ENCODE measurements around the gene CBLC.
"Not testable (repeated sequence)": the region's sequence is repeated elsewhere in the genome, so short reads cannot be mapped to it uniquely, and the experiment has no call there.

CBLC gene

GRCh38 chr19:44765949-44766335 is 11.7 kb upstream of the CBLC start:
- no peak for DNase-seq

DNA sequence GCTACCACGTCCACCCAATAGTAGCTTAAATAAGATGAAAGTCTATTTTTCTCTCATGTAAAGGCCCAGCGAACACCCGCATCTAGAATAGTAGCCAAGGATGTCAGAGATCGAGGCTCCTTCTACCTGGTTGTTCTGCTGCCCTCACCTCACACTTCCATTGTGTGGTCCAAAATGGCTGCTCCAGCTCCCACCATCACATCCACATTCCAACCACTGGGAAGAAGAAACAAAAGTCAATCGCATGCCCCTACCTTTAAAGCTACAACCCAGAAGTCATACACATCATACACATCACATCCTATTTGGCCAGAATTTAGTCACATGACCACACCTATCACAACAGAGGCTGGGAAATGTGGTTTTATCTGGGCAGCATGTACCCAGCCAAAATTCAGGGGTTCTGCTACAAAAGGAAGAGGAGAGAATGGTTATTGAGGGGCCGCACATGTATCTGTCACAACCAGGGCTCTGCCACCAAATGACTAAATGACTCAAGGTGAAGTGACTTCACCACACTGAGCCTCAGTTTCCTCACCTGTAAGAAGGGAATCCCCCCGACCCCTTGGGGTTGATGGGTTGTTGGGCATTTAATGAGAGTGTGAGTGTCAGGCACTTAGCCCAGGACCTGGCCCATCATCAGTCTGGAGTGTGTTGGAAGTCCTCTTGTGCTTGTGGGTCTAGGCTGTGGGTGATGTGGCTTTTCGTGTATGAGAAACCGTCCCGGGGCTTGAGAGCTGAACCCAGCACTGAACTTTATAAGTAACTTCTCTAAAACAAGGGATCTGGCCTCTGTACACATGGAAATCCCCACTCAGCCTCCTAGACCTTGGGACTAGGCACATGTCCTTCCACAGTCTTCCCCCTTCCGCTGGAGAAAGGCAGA is 10.2 kb upstream of the CBLC start:
- no peak for DNase-seq

DNA sequence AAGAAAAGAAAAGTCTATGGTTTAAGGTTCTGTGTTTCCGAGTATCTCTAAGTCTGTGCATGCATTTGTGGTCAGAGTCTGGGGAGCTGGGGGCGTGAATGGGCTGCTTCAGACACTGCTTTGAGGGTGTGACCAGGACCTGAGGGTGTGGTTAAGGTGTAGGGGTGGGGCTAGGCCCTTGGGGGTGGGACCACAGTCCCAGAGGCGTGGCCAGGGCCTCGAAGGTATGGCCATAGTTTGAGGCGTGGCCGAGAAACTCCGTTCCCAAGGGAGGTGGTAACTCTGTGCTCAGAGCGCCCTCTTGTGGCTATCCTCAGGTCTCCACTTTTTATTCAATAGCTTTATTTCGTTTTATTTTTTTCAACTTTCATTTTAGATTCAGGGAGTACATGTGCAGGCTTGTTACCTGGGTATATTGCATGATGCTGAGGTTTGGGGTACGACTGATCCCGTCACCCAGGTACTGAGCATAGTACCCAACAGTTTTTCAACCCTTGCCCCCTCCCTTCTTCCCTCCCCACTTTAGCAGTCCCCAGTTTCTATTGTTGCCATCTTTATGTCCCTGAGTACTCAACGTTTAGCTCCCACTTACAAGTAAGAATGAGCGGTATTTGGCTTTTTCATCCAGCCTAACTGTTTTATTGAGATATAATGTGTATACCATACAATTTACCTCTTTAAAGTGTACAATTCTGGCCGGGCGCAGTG is 7.0 kb upstream of the CBLC start:
- peak; percentile 91 for DNase-seq

DNA sequence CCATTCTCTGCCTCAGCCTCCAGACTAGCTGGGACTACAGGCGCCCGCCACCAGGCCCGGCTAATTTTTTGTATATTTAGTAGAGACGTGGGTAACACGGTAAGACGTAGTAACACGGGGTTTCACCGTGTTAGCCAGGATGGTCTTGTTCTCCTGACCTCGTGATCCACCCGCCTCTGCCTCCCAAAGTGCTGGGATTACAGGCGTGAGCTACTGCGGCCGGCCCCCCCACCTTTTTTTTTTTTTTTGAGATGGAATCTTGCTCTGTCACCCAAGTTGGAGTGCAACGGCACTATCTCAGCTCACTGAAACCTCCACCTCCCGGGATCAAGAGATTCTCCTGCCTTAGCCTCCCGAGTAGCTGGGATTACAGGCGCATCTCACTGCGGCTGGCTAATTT is 5.5 kb upstream of the CBLC start:
- not testable (repeated sequence) for DNase-seq

DNA sequence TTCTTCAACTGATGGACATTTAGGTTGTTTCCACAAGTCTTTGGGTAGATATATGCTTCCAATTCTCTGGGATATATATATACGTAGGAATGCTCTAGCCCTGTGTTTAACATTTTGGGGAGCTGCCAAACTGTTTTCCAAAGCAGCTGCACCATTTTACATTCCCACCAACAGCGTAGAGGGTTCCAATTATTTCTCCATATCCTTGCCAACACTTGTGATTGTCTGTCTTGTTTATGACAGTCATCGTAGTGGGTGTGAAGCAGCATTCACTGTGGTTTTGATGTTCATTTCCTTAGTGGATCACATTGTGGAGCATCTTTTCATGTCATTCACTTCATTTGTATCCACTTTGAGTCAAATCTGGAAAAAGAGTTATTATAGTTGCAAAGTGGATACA is 4.7 kb upstream of the CBLC start:
- DNase-seq = no peak

DNA sequence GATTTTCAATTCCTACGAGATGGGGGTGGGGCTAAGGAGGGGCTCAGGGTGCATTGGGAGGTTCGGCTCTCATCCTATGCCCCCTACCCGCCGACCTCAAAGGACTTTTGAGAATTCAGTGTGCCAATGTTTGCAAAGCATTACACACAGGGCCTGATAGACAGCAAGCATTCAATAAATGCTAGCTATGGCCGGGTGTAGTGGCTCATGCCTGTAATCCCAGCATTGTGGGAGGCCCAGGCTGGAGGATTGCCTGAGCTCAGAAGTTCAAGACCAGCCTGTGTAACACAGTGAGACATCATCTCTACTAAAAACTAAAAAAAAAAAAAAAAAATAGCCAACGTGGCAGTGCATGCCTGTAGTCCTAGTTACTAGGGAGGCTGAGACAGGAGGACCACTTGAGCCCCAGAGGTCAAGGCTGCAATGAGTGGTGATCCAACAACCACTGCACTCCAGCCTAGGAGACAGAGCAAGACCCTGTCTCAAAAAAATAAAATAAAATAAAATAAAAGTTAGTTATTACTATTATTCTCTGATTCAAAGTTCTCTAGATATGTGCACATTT is 1.9 kb upstream of the CBLC start:
- DNase-seq = no peak

- DNase-seq = no peak
Measured at GRCh38 chr19:44776402-44777096, 1.1 kb upstream of the CBLC start.

GRCh38 chr19:44779150-44779549 is 1.5 kb downstream of the CBLC start:
- DNase-seq = no peak

DNA sequence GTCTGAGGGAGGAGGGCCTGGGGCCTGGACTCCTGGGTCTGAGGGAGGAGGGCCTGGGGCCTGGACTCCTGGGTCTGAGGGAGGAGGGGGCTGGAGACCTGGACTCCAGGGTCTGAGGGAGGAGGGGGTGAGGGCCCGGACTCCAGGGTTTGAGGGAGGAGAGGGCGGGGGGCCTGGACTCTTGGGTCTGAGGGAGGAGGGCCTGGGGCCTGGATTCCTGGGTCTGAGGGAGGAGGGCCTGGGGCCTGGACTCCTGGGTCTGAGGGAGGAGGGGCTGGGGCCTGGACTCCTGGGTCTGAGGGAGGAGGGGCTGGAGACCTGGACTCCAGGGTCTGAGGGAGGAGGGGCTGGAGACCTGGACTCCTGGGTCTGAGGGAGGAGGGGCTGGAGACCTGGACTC is 4.0 kb downstream of the CBLC start:
- DNase-seq = not testable (repeated sequence)

GRCh38 chr19:44782729-44783128 is 5.0 kb downstream of the CBLC start:
- DNase-seq = no peak

DNA sequence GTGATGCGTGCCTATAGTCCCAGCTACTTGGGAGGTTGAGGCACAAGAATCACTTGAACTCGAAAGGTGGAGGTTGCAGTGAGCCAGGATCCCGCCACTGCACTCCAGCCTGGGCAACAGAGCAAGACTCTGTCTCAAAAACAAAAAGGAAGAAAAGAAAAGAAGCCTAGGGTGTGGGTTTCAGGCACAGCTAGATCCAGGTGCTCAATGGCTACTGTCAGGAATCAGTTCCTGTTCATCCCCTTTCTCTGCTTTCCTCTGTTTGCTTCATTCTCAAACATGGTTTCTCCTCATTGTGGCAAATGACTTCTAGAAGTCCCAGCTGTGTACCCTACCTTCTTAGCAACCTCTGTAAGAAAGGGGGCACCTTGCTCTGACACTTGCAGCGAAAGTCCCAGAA is 5.9 kb downstream of the CBLC start:
- no peak for DNase-seq

- no peak for DNase-seq
Measured at GRCh38 chr19:44785271-44785670, 7.6 kb downstream of the CBLC start.

DNA sequence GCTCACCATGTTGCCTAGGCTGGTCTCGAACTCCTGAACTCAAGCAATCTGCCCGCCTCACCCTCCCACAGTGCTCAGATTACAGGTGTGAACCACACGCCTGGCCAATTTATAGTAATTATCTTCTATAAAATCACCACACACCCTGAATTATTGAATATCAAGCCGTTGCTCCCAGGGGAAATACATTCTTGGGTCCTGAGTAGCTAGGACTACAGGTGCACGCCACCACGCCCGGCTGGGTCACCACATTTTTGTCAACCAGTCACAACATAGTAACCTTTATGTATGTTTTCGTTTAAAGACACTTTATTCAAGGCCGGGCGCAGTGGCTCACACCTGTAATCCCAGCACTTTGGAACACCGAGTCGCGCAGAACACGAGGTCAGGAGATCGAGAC is 8.3 kb downstream of the CBLC start:
- DNase-seq = no peak

DNA sequence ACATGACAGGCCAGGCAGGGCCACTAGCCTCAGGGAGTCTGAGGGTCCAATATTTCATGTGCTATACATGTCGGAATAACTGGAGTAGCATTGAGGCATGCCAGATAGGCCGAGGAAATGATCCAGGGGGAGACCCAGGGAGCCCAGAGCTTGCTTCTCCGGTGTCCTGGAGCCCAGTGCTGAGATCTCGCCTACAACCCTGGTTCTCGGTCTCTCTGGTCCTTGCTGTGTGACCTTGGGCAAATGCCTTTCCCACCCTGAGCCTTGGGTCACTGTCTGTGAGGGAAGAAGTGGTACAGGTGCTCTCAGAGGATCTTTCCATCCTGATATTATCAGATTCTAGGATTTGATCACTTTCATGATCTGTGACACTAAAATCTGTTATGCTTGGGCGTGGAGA is 11.3 kb downstream of the CBLC start:
- DNase-seq = no peak

GRCh38 chr19:44789943-44790483 is 12.3 kb downstream of the CBLC start:
- DNase-seq = no peak

DNA sequence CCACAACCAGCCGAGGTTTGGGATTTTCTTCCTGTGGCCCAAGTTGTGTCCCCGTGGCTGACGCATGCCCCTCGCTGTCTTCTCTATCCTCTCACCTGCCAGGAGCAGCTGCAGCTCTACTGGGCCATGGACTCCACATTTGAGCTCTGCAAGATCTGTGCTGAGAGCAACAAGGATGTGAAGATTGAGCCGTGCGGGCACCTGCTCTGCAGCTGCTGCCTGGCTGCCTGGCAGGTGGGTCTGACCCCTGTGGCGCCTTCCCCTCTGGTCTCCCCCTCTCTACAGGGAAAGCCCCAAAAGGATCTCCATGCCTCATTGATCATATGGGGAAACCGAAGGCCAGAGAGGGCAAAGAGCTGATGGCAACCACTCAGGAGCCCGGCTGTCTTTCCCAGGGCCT is 14.6 kb downstream of the CBLC start:
- DNase-seq = peak; percentile 64

GRCh38 chr19:44794610-44795009 is 16.9 kb downstream of the CBLC start:
- no peak for DNase-seq

DNA sequence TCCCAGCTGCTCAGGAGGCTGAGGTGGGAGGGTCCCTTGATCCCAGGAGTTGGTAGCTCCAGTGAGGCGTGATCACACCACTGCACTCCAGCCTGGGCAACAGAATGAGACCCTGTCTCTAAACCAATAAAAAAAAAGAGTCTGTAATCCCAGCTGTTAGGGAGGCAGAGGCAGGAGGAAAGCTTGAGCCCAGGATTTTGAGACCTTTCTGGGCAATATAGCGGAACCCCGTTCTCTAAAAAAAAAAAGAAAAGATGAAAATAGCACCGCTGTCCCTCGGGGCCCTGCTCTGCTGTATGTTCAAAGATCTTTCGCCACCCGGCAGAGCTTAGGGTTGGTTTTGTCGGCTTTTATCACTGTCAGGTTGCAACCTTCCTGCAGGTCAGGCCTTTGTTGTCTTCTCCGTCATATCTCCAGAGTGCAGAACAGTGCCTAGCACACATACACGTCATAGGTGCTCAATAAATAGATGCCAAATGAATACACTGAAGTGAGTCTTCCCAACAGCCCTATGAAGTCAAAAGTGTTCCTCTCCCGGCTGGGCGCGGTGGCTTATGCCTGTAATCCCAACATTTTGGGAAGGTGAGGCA is 17.8 kb downstream of the CBLC start:
- no peak for DNase-seq

DNA sequence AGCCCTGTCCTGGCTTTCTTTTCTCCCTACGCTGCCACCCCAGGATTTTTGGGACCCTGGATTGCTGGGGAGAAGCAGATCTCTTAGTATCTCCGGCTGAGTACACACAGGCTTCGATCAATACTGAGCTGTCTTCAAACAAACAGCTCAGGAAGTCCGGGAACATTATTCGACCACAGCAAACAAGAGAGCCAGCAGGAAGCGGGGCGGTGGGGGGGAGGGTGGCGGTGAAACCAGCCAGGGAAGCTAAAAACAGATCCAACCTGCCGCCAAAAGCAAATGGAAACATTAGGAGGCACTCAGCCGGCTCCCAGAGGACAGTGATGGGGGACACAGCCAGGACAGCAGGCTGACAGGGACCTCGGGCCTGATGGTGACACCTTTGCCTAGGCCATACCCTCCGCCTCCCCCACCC is 19.0 kb downstream of the CBLC start:
- peak; percentile 78 for DNase-seq

DNA sequence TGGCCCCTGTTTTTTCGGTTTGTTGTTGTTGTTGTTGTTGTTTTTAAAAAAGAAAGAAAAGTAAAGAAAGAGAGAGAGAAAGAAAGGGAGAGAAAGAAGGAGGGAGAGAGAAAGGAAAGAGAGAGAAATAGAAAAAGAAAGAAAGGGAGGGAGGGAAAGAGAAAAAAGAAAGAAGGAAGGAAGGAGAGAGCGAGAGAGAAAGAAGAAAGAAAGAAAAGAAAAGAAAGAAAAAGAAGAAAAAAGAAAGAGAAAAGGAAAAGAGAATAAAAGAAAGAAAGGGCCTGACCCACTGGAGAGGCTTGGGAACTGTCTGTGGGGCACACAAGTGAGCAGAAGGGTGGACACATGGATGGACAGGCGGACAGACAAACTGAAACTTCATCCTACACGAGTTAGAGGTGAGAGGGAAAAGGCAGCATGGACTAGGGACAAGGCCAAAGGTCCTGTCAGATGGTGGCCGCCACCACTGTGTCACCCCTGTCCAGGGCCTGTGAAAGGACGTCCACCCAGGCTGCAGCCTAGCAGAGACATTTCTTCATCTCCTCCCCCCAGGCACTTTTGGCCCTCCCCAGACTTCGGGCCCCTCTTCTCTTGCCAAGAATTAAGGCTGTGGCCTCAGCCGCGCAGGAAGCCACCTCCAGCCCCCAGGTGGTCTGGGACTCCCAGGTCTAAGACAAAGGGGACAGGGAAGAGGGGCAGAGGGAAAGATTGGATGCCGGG is 22.1 kb downstream of the CBLC start:
- no peak for DNase-seq

GRCh38 chr19:44800461-44800860 is 22.8 kb downstream of the CBLC start:
- DNase-seq = peak; percentile 87

All from NCI-H510A treated with DMSO at 0.1 percent for 48 hours (cell line).